ENCODE measurements around the gene CRX. TPM values are rescaled to one million over a fixed set of nuclear protein-coding genes. Genes with fewer than 3 reads are reported as not detected.

CRX gene
- total RNA-seq, 1 experiment from 2014 or later, result 0.13 TPM

- Histone ChIP-seq H2AK5ac (ENCODE audit: insufficient read length, low read length) (no peak overlapping the region), H2BK12ac (ENCODE audit: insufficient read length, low read depth, low read length) (no peak overlapping the region), H3K23ac (ENCODE audit: insufficient read length, low read depth, low read length) (no peak overlapping the region), H3K27ac (ENCODE audit: insufficient read length, low read depth, low read length) (no peak overlapping the region), H4K5ac (ENCODE audit: insufficient read length, low read depth, low read length) (no peak overlapping the region), H4K20me1 (ENCODE audit: control insufficient read depth, insufficient read depth, insufficient read length) (no peaks in the 10 kb centered on the region), H3K18ac (ENCODE audit: insufficient read length, low read depth, low read length) (peak overlapping the region; percentile 62), H3K14ac (ENCODE audit: insufficient read depth, low read length) (no peak overlapping the region), H3K4me1 (ENCODE audit: insufficient read depth, low read length) (no peaks in the 10 kb centered on the region), H4K8ac (replicated peaks; ENCODE audit: insufficient read length, low read depth, low read length) (no peak overlapping the region), H3K9me3 (ENCODE audit: control insufficient read depth, low read depth, low read length) (no peaks in the 10 kb centered on the region), H4K91ac (ENCODE audit: insufficient read length, low read depth, low read length) (no peak overlapping the region), H2BK5ac (ENCODE audit: insufficient read length, low read length) (no peak overlapping the region), H3K79me1 (ENCODE audit: insufficient read depth, low read depth, low read length, poor library complexity, severe bottlenecking) (no peaks in the 10 kb centered on the region), H2BK20ac (ENCODE audit: low read depth, low read length, poor library complexity, severe bottlenecking) (no peak overlapping the region), H3K9ac (ENCODE audit: extremely low read depth, insufficient read length, low read length) (no peak overlapping the region), H3K23me2 (ENCODE audit: insufficient read length, low read depth, low read length, poor library complexity, severe bottlenecking) (no peaks in the 10 kb centered on the region), H2BK120ac (ENCODE audit: low read depth, low read length, poor library complexity, severe bottlenecking) (no peak overlapping the region), H3K4ac (ENCODE audit: low read depth, low read length) (no peak overlapping the region), H2AFZ (ENCODE audit: low read length) (no peak overlapping the region), H3K56ac (ENCODE audit: insufficient read length, low read depth, low read length) (no peak overlapping the region), H3K4me2 (ENCODE audit: insufficient read depth, insufficient read length, low read length) (no peak overlapping the region), H3K27me3 (ENCODE audit: insufficient read depth, low read length) (no peaks in the 10 kb centered on the region), H2BK15ac (ENCODE audit: low read depth, low read length) (no peak overlapping the region), H3T11ph (ENCODE audit: low read length) (no peak overlapping the region), H3K79me2 (ENCODE audit: insufficient read depth, low read length) (no peaks in the 10 kb centered on the region)
- peaks cover 8% of the 10 kb centered on the region for H3K27me3 Mint-ChIP-seq (ENCODE audit: low read depth)
- H3K4me1 Mint-ChIP-seq, result peaks cover 40 to 46% of the 10 kb centered on the region in 2 experiments
- peak overlapping the region; percentile 29 to 74 for H3K4me3 Mint-ChIP-seq
- DNase-seq, result peak; percentile 64
- no peak for TF ChIP-seq CTCF (conservative IDR thresholded peaks at IDR 0.05)
- peaks cover 4% of the 10 kb centered on the region in 2 experiments; a peak in 3 of 5 replicates for H3K9me3 Mint-ChIP-seq
- no CpG with 5 or more reads among the region's 10 CpGs for WGBS (ENCODE audit: extremely low coverage, insufficient read length, low lambda C conversion rate)
- H3K36me3 Mint-ChIP-seq (ENCODE audit: insufficient read depth in 1 of 3, low read depth in 3 of 3), result peaks cover 0 to 6% (median 0%) of the 10 kb centered on the region in 3 experiments; a peak in 1 of 7 replicates
- peak overlapping the region; percentile 87 to 91 (median 89); a peak in 6 of 7 replicates for H3K27ac Mint-ChIP-seq
These were observed 1.9 kb upstream of the CRX start for GRCh38 chr19:47819858-47820257.
